ACC112 (cell line): ENCODE measurements around the gene ARRB1.

Experiments used
- H2AFZ ChIP-seq: fragments of 200-600 bp; sonication (generic); one replicate; pipeline ENCODE4 v1.6.0; 2017; ENCODE audit warnings: antibody characterized with exemption, low read length; ENCODE audit not compliant: unreplicated experiment
- H3K27ac ChIP-seq: fragments of 200-600 bp; sonication (generic); 2 replicates; pipeline ENCODE4 v1.5.1; 2014; ENCODE audit warnings: low read depth, mild to moderate bottlenecking, antibody characterized with exemption, low read length, moderate library complexity
- H3K27me3 ChIP-seq: fragments of 200-600 bp; sonication (generic); 2 replicates; pipeline ENCODE4 v1.6.1; 2014; ENCODE audit warnings: mild to moderate bottlenecking, antibody characterized with exemption, low read length, moderate library complexity, mixed read lengths; ENCODE audit not compliant: insufficient read depth
- H3K36me3 ChIP-seq: fragments of 200-600 bp; sonication (generic); 2 replicates; pipeline ENCODE4 v1.6.1; 2016; ENCODE audit warnings: mild to moderate bottlenecking, antibody characterized with exemption, low read length, moderate library complexity, mixed read lengths; ENCODE audit not compliant: insufficient read depth
- H3K4me1 ChIP-seq: fragments of 200-600 bp; sonication (generic); one replicate; pipeline ENCODE4 v1.6.1; 2016; ENCODE audit warnings: low read length, mixed read lengths; ENCODE audit not compliant: insufficient read depth, unreplicated experiment, control insufficient read depth
- H3K4me3 ChIP-seq: fragments of 200-600 bp; sonication (generic); 2 replicates; pipeline ENCODE4 v1.5.1; 2014; ENCODE audit warnings: mild to moderate bottlenecking, low read depth, low read length
- H3K79me2 ChIP-seq: fragments of 200-600 bp; sonication (generic); one replicate; pipeline ENCODE4 v1.6.0; 2016; ENCODE audit warnings: low read length; ENCODE audit not compliant: control insufficient read depth, unreplicated experiment, insufficient read depth

The ARRB1 gene

DNA sequence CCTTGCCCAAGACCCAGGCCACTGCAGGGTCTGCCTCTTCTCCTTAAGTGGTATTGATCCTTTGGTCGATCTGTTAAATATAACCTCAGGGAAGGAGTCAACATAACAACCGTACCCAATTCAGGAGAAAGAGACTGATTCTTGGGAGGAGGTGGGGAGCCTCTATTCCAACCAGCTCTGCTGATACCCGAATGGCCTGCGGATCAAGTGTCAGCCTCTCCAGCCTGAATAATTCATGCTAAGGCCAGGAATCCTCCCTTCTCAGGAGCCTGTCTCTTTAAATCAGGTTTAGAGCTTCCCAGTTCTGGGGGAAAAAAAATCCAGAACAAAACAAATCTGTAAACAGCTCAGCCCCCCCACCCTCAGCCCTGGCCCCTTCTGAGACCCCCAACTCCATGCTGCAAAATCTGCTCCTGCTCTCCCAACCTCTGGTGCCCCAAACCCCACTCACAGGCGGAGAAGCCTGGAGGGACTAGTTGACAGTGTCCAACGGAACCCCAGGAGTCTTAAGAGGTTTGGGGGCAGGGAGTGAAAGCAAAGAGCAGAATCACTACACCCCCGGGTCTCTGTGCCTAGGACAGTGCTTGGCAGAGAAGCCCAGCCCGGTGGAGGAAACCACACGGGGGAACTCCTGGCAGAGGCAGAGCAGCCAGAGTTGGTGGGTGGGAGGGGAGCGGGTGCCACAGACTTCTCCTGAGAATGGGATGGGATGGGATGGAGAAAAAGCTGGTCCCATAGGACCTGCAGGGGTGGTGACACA is 111.8 kb downstream of the ARRB1 start:
- Histone ChIP-seq H2AFZ (no peak overlapping the region), H3K4me1 (no peaks in the 10 kb centered on the region), H3K79me2 (no peaks in the 10 kb centered on the region), H3K27ac (no peak overlapping the region), H3K27me3 (peaks cover 82% of the 10 kb centered on the region), H3K36me3 (no peaks in the 10 kb centered on the region), H3K4me3 (no peak overlapping the region)

DNA sequence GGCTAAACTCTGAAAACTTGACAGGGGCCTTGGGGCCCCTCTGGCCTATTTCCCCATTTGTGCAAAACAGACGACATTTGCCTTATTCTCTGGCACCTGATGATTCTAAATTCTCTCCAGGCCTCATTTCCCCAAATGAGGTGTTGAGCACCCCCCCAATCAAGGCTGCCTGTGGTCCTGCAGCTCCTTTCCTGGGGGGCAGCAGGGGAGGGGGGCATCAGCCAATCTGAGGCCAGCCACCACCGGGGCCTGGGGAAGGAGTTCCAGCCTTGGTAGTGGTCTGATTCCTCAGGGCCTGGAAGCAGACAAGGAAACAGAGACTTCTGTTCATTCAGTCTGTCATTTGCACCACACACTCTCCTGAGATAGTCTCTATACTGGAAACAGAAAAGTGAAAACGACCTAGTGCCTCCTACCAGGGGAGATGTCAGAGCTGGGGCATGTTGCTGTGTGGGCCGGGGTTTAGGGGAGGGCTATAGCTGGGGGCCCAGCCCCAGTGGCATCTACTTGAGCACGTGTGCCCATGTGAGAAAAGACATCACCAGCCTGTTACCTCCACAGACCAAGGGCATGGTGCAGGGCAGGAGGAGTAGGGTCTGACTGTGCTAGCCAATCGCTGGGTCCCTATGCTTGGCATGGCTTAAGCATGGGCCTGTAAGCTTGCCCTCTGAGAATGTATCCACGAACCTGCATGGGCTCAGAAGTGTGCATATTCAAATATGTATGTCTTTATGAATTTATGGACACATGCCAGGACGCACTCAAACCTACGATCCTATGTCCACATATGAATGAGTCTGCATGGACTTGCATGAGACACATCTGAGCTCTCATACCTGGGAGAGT is 112.6 kb downstream of the ARRB1 start:
- no peaks in the 10 kb centered on the region for H3K4me1 ChIP-seq
- H3K79me2 ChIP-seq = no peaks in the 10 kb centered on the region
- no peak overlapping the region for H2AFZ ChIP-seq
- no peaks in the 10 kb centered on the region for H3K36me3 ChIP-seq
- H3K4me3 ChIP-seq = no peak overlapping the region
- H3K27me3 ChIP-seq = peaks cover 81% of the 10 kb centered on the region
- no peak overlapping the region for H3K27ac ChIP-seq

DNA sequence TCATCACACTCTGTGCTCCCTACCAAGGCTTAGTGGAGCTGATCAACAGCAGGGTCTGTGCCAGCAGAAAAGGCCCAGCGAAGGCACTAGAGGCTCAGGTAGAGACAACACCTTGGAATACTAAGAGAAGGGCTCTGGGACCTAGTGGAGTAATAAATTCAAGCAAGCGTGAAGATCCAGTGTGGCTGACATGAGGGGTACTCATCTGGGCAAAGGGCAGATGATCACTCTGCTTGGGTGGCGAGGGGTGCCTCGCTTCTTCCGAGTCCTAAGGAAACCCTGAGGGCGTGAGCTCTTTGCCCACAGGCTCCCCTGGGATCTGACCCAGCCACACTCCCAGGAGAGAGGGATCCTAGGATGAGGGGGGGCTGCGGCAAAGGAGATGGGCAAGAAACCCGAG is 114.4 kb downstream of the ARRB1 start:
- H2AFZ ChIP-seq = no peak overlapping the region
- no peaks in the 10 kb centered on the region for H3K79me2 ChIP-seq
- no peak overlapping the region for H3K4me3 ChIP-seq

DNA sequence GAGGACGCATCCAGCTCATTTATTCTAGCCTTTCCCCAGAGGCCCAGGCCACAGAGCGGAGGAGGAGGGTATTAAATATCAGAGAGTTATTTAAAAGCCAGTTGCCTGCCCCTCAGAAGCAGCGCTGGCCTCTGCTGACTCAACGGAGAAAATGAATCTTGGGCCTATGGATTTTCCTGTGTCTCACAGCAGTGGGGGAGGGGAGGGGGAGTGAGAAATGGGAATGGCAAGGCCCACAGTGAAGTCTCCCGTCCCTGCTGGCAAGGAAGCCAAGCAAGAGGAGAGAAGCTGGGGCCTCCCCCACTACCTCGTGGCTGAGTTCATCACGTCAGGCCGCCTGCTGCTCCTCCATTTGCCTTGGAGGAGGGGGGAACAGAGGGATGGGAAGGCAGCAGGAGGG is 115.4 kb downstream of the ARRB1 start:
- Histone ChIP-seq H3K4me1 (no peaks in the 10 kb centered on the region), H3K27ac (no peak overlapping the region), H3K79me2 (no peaks in the 10 kb centered on the region), H3K27me3 (peaks cover 78% of the 10 kb centered on the region), H3K4me3 (no peak overlapping the region), H3K36me3 (no peaks in the 10 kb centered on the region), H2AFZ (no peak overlapping the region)

More for the DNA sequence above, 114.4 kb downstream of the ARRB1 start:
- H3K27me3 ChIP-seq = peaks cover 70% of the 10 kb centered on the region
- H3K36me3 ChIP-seq = no peaks in the 10 kb centered on the region
- H3K27ac ChIP-seq = no peak overlapping the region
- no peaks in the 10 kb centered on the region for H3K4me1 ChIP-seq

DNA sequence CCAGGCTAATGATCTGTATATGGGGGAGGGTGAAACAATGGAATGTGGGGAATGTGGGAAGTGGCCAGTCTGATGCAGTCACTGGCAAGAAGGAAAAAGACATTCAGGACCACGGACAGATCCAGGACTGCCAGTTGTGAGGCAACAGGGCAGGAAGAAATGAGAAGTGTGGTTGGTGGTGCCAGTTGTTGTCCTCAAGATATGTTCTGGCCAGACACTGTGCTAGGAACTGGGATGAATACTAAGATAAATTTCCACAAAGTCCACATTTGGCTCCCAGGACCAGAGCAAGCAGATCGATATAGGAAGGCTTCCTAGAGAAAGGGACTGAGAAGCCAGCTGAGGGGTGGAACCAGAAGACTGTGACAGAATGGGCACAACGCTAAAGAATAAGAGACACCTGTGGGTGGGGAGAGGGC is 117.7 kb downstream of the ARRB1 start:
- Histone ChIP-seq H3K27me3 (peaks cover 65% of the 10 kb centered on the region), H3K27ac (no peak overlapping the region), H3K79me2 (no peaks in the 10 kb centered on the region), H3K36me3 (no peaks in the 10 kb centered on the region), H3K4me1 (no peaks in the 10 kb centered on the region), H2AFZ (no peak overlapping the region), H3K4me3 (no peak overlapping the region)

DNA sequence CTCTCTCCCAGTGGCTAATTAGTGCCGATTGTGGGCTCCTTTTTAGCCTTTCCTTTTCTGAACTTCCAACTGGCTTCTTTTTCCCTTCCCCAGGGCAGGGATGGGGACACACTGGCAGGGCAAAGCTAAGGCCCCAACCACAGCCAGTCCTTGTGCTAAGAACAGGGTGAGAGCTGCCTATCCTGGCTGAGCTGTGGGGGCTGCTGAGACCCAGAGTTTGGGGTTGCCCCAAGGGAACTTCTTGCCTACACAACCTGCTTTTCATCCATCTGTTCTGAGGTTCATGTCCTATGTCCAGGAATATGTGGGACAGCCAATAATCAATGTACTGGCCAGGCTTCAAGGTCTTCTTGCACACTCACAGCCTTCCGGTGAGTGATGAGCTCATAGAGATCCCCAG is 120.8 kb downstream of the ARRB1 start:
- Histone ChIP-seq H3K27me3 (peaks cover 52% of the 10 kb centered on the region), H3K4me1 (no peaks in the 10 kb centered on the region), H3K4me3 (no peak overlapping the region), H2AFZ (no peak overlapping the region), H3K79me2 (no peaks in the 10 kb centered on the region), H3K36me3 (no peaks in the 10 kb centered on the region), H3K27ac (no peak overlapping the region)

DNA sequence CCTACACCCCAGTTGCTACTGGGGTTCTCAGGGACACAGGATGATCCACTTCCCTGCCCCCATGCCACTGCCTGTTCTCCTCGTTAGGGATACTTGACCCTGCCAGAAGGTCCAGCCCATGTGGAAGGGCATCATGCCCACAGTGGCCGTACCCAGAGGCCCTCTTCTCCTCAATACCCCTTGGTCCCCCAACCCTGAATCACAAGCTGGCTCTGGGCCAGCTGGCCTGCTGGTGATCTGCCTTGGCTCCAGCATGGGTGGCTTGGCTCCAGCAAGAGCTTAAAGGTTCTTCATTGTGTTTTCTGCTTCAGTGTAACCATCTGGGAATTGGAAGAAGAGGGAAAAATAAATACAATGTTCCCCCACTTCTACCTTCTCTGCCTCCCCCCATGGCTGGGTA is 122.0 kb downstream of the ARRB1 start:
- peaks cover 42% of the 10 kb centered on the region for H3K27me3 ChIP-seq
- no peaks in the 10 kb centered on the region for H3K79me2 ChIP-seq
- no peaks in the 10 kb centered on the region for H3K4me1 ChIP-seq
- no peak overlapping the region for H3K4me3 ChIP-seq
- no peak overlapping the region for H2AFZ ChIP-seq
- H3K27ac ChIP-seq = no peak overlapping the region
- H3K36me3 ChIP-seq = no peaks in the 10 kb centered on the region

DNA sequence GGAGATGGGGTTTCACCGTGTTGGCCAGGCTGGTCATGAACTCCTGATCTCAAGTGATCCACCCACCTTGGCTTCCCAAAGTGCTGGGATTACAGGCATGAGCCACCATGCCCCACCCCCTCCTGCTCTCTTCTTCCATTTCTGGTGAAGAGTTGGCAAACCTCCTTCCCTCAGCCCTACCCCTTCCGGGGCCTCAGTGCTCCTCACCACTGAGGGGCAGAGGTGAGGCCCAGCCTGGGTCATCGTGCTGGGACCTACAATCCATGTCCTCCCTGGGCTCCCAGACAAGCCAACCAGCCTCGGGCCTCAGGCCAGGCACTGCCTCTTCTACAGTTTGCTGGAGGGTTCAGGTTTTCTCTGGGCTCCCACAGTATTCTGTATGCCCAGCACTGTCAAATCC is 125.7 kb downstream of the ARRB1 start:
- no peak overlapping the region for H3K4me3 ChIP-seq
- H2AFZ ChIP-seq = no peak overlapping the region
- peaks cover 26% of the 10 kb centered on the region for H3K27me3 ChIP-seq
- H3K4me1 ChIP-seq = no peaks in the 10 kb centered on the region
- no peaks in the 10 kb centered on the region for H3K79me2 ChIP-seq
- H3K36me3 ChIP-seq = no peaks in the 10 kb centered on the region
- H3K27ac ChIP-seq = no peak overlapping the region

DNA sequence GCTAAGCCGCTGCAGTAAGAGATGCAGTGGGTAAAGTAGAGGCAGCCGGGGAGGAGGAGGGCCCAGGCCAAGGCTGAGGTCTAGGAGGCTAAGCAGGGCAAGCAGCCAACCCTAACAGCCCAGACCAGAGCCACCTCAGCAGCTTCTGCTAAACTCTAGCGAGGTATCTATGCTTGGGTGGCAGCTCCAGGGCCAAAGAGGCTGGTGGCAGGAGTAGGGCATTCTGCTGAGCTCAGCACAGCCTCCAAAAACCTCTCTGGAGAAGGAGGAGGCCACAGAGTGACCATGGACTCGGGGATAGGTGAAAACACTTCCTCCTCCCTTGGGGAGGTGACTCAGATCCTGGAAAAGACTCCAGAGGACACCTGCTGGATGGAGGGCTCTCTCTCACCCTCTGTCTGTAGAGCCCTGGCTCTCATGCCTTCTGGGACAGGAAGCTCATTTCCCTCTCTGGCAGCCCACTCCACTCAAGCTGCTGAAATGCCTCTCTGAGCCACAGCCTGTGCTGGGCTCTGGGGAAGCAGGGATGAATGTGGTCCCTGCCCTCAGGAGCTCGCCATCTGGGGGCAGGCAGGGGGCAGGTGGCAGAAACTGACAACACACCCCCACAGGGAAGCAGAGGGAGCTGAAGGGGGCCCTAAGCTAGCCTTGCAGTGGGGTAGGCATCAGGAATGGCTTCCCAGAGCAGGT is 127.4 kb downstream of the ARRB1 start:
- Histone ChIP-seq H3K79me2 (no peaks in the 10 kb centered on the region), H3K27ac (no peak overlapping the region), H2AFZ (no peak overlapping the region), H3K4me3 (no peak overlapping the region), H3K4me1 (no peaks in the 10 kb centered on the region), H3K36me3 (no peaks in the 10 kb centered on the region), H3K27me3 (peaks cover 29% of the 10 kb centered on the region)

DNA sequence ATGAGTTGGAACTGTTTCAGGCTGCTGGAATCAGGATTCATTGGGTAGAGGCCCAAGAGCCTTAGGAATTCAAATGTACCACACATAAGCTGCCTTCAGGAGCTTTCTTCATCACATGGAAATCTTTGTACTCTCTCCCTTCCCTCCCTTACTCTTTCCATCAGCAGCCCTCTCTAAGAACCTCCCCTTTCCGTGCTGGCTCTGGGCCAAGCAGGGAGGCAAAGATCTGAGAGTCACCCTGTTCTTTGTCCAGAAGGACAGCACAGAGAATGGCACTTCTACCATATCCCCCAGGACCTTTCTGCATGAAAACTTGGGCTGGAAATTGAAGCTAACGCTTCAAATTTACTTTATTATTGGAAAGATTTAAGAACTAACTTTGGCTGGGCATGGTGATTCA is 131.6 kb downstream of the ARRB1 start:
- Histone ChIP-seq H3K27ac (no peak overlapping the region), H3K36me3 (no peaks in the 10 kb centered on the region), H3K4me1 (no peaks in the 10 kb centered on the region), H2AFZ (no peak overlapping the region), H3K27me3 (peaks cover 57% of the 10 kb centered on the region), H3K79me2 (no peaks in the 10 kb centered on the region), H3K4me3 (no peak overlapping the region)
